ENCODE results near the gene DNM3.

The DNM3 gene

GRCh38 chr1:172287208-172287607 lies 445.9 kb downstream of the DNM3 start:
- no peaks in the 10 kb centered on the region for H3K36me3 ChIP-seq (ENCODE audit: control insufficient read depth in 2 of 2, insufficient read depth in 1 of 2, low read length in 2 of 2)
- no peaks in the 10 kb centered on the region for H3K9me3 ChIP-seq (ENCODE audit: control insufficient read depth, insufficient read depth, low read depth, low read length)
- H3K4me1 ChIP-seq (ENCODE audit: control insufficient read depth, insufficient read depth, low read length), result no peaks in the 10 kb centered on the region
- CTCF ChIA-PET, result no interaction called here
- no peak overlapping the region for H3K4me3 ChIP-seq (ENCODE audit: low read depth, low read length)
- H3K27ac ChIP-seq (ENCODE audit: extremely low read depth, low read depth, low read length), result no peak overlapping the region
- TF ChIP-seq, protein P1, sequence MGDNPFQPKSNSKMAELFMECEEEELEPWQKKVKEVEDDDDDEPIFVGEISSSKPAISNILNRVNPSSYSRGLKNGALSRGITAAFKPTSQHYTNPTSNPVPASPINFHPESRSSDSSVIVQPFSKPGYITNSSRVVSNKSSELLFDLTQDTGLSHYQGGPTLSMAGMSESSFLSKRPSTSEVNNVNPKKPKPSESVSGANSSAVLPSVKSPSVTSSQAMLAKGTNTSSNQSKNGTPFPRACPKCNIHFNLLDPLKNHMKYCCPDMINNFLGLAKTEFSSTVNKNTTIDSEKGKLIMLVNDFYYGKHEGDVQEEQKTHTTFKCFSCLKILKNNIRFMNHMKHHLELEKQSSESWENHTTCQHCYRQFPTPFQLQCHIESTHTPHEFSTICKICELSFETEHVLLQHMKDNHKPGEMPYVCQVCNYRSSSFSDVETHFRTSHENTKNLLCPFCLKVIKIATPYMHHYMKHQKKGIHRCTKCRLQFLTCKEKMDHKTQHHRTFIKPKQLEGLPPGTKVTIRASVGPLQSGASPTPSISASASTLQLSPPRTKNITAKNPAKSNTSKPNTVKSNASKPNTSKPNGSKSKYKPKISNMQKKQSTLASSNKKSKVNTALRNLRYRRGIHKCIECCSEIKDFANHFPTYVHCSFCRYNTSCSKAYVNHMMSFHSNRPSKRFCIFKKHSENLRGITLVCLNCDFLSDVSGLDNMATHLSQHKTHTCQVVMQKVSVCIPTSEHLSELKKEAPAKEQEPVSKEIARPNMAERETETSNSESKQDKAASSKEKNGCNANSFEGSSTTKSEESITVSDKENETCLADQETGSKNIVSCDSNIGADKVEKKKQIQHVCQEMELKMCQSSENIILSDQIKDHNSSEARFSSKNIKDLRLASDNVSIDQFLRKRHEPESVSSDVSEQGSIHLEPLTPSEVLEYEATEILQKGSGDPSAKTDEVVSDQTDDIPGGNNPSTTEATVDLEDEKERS (tag by site-specific recombination; IDR thresholded peaks at IDR 0.05), result no peak
- TF ChIP-seq, protein P2, sequence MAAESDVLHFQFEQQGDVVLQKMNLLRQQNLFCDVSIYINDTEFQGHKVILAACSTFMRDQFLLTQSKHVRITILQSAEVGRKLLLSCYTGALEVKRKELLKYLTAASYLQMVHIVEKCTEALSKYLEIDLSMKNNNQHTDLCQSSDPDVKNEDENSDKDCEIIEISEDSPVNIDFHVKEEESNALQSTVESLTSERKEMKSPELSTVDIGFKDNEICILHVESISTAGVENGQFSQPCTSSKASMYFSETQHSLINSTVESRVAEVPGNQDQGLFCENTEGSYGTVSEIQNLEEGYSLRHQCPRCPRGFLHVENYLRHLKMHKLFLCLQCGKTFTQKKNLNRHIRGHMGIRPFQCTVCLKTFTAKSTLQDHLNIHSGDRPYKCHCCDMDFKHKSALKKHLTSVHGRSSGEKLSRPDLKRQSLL (tag by site-specific recombination; IDR thresholded peaks at IDR 0.05), result no peak
- TF ChIP-seq ZNF221 (tag by site-specific recombination; IDR thresholded peaks at IDR 0.05; ENCODE audit: borderline replicate concordance), result no peak
- TF ChIP-seq ZNF416 (tag by site-specific recombination; IDR thresholded peaks at IDR 0.05), result no peak
- no peak for TF ChIP-seq ZNF624 (tag by site-specific recombination; IDR thresholded peaks at IDR 0.05)
- no peak for TF ChIP-seq GLI4 (tag by site-specific recombination; IDR thresholded peaks at IDR 0.05)
- TF ChIP-seq BCL11B (tag by site-specific recombination; IDR thresholded peaks at IDR 0.05; ENCODE audit: low read depth), result no peak
- POLR2A ChIA-PET, result no interaction called here

GRCh38 chr1:172288581-172288980 lies 447.3 kb downstream of the DNM3 start:
- Histone ChIP-seq H3K36me3 (ENCODE audit: control insufficient read depth in 2 of 2, insufficient read depth in 1 of 2, low read length in 2 of 2) (no peaks in the 10 kb centered on the region), H3K4me1 (ENCODE audit: control insufficient read depth, insufficient read depth, low read length) (no peaks in the 10 kb centered on the region), H3K27ac (ENCODE audit: extremely low read depth, low read depth, low read length) (no peak overlapping the region), H3K4me3 (ENCODE audit: low read depth, low read length) (no peak overlapping the region), H3K9me3 (ENCODE audit: control insufficient read depth, insufficient read depth, low read depth, low read length) (no peaks in the 10 kb centered on the region)
- ChIA-PET CTCF (no interaction called here), POLR2A (no interaction called here)
- no peak for TF ChIP-seq ZNF274 (IDR thresholded peaks at IDR 0.05; ENCODE audit: low read length)
- no peak for TF ChIP-seq ZNF274 (tag by site-specific recombination; IDR thresholded peaks at IDR 0.05; ENCODE audit: borderline replicate concordance)
- TF ChIP-seq, protein P3, sequence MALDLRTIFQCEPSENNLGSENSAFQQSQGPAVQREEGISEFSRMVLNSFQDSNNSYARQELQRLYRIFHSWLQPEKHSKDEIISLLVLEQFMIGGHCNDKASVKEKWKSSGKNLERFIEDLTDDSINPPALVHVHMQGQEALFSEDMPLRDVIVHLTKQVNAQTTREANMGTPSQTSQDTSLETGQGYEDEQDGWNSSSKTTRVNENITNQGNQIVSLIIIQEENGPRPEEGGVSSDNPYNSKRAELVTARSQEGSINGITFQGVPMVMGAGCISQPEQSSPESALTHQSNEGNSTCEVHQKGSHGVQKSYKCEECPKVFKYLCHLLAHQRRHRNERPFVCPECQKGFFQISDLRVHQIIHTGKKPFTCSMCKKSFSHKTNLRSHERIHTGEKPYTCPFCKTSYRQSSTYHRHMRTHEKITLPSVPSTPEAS (tag by site-specific recombination; IDR thresholded peaks at IDR 0.05), result no peak
- no peak for TF ChIP-seq ZNF600 (tag by site-specific recombination; IDR thresholded peaks at IDR 0.05)
- TF ChIP-seq ZFP3 (tag by site-specific recombination; IDR thresholded peaks at IDR 0.05; ENCODE audit: low read depth), result no peak
- no peak for TF ChIP-seq ZNF626 (tag by site-specific recombination; IDR thresholded peaks at IDR 0.05)
- TF ChIP-seq ZFP41 (tag by site-specific recombination; IDR thresholded peaks at IDR 0.05; ENCODE audit: borderline replicate concordance), result no peak
- no peak for TF ChIP-seq ZNF311 (tag by site-specific recombination; IDR thresholded peaks at IDR 0.05; ENCODE audit: borderline replicate concordance)
- no peak for TF ChIP-seq INSM2 (tag by site-specific recombination; IDR thresholded peaks at IDR 0.05)
- TF ChIP-seq ZNF132 (tag by site-specific recombination; IDR thresholded peaks at IDR 0.05; ENCODE audit: borderline replicate concordance), result no peak
- TF ChIP-seq REPIN1 (tag by site-specific recombination; IDR thresholded peaks at IDR 0.05; ENCODE audit: low read depth), result no peak
- TF ChIP-seq ZNF248 (tag by site-specific recombination; IDR thresholded peaks at IDR 0.05), result no peak
- TF ChIP-seq ZNF623 (tag by site-specific recombination; IDR thresholded peaks at IDR 0.05), result no peak
